GM12878 (cell line): ENCODE data around the gene LCN12. TPM values are rescaled to one million over a fixed set of nuclear protein-coding genes. Genes with fewer than 3 reads are reported as not detected.

Experiments used
- ATAC-seq: fragments of 200-7000 bp; cut with Tn5 transposase; 3 replicates; pipeline ENCODE4 v1.9.1; 2020; ENCODE audit warnings: mild to moderate bottlenecking, moderate library complexity
- BruUV-seq: library from RNA; stranded (reverse); fragments of 400-500 nt; replicated peaks from 2 replicates; lab custom pipeline; 2021; lab: Mats Ljungman, UMichigan
- CTCF ChIA-PET: fragments of 300-600 bp; sonication (Branson Sonifier 250); formaldehyde crosslinking; extraction: SDS; loops from one replicate; lab custom pipeline; 2021; ENCODE audit warnings: inconsistent platforms; lab: Yijun Ruan, JAX
- POLR2A ChIA-PET: fragments of 350-600 bp; formaldehyde crosslinking; extraction: SDS; loops from one replicate; lab custom pipeline; 2021; ENCODE audit warnings: inconsistent platforms; lab: Charles Lee
- RAD21 ChIA-PET: fragments of 300-600 bp; sonication (Branson Sonifier 250); formaldehyde crosslinking; loops from one replicate; lab custom pipeline; 2023; ENCODE audit warnings: antibody characterized with exemption; ENCODE audit not compliant: unreplicated experiment; lab: Charles Lee
- SMC1A ChIA-PET: fragments of 300-600 bp; sonication (Branson Sonifier 250); formaldehyde crosslinking; loops from one replicate; lab custom pipeline; 2023; ENCODE audit not compliant: unreplicated experiment, uncharacterized antibody; lab: Charles Lee
- DNase-seq: peaks from one replicate; pipeline ENCODE4 v3.0.0-alpha.2; 2011; ENCODE audit warnings: low read depth, low spot score
- FAIRE-seq: peaks from 3 replicates; lab custom pipeline; 2011; peaks lifted over from hg19 to GRCh38; lab: Jason Lieb, UNC
- H2AFZ ChIP-seq: 2 replicates; pipeline ENCODE4 v1.6.0; 2011; ENCODE audit warnings: low read depth, low read length, control low read depth; ENCODE audit not compliant: control insufficient read depth
- H3K27ac ChIP-seq: 2 replicates; pipeline ENCODE4 v1.5.1; 2011; ENCODE audit warnings: control low read depth; ENCODE audit not compliant: control insufficient read depth, insufficient read depth
- H3K27me3 ChIP-seq, 2 experiments: replicated peaks in 1 of 2; 2 replicates each; pipeline versions ENCODE4 v1.6.0 to v1.6.1; 2011; ENCODE audit warnings: low read length in 1 of 2; ENCODE audit not compliant: control insufficient read depth in 2 of 2, insufficient read depth in 2 of 2
- H3K36me3 ChIP-seq, 2 experiments: 2 replicates each; pipeline ENCODE4 v1.5.1; 2011; ENCODE audit warnings: low read length in 1 of 2; ENCODE audit not compliant: control insufficient read depth in 2 of 2, insufficient read depth in 2 of 2
- H3K4me1 ChIP-seq: 2 replicates; pipeline ENCODE4 v1.6.1; 2011; ENCODE audit warnings: mild to moderate bottlenecking, low read length, moderate library complexity, mixed read lengths; ENCODE audit not compliant: control insufficient read depth, insufficient read depth
- H3K4me2 ChIP-seq: 2 replicates; pipeline ENCODE4 v1.6.0; 2011; ENCODE audit warnings: control low read depth; ENCODE audit not compliant: control insufficient read depth, insufficient read depth
- H3K4me3 ChIP-seq: fragments of 200-600 bp; sonication (generic); 2 replicates; pipeline ENCODE4 v1.5.1; 2016
- H3K79me2 ChIP-seq: 2 replicates; pipeline ENCODE4 v1.6.0; 2011; ENCODE audit warnings: low read length; ENCODE audit not compliant: control insufficient read depth, insufficient read depth
- H3K9ac ChIP-seq: 2 replicates; pipeline ENCODE4 v1.8.0; 2011; ENCODE audit warnings: low read length, control low read depth, mixed read lengths; ENCODE audit not compliant: control insufficient read depth, insufficient read depth
- H3K9me3 ChIP-seq: replicated peaks from 3 replicates; pipeline ENCODE4 v1.5.1; 2011; ENCODE audit warnings: mild to moderate bottlenecking, low read length; ENCODE audit not compliant: control insufficient read depth, insufficient read depth
- H4K20me1 ChIP-seq: 2 replicates; pipeline ENCODE4 v1.6.0; 2011; ENCODE audit not compliant: control insufficient read depth, insufficient read depth
- ELK1 ChIP-seq: IDR thresholded peaks from 2 replicates; pipeline ENCODE4 v1.6.1; 2012; ENCODE audit warnings: low read depth, low read length, improper control_type of control experiment
- EP300 ChIP-seq, 2 experiments: fragments of 150-350 bp in 1 of 2; IDR thresholded peaks; 2 replicates each; pipeline ENCODE4 v1.6.1; 2011 to 2012; ENCODE audit warnings: low read depth in 2 of 2, low read length in 2 of 2, borderline replicate concordance in 1 of 2, improper control_type of control experiment in 1 of 2, inconsistent platforms in 1 of 2; ENCODE audit not compliant: control insufficient read depth in 1 of 2
- JUNB ChIP-seq: IDR thresholded peaks from 2 replicates; pipeline ENCODE4 v1.6.1; 2016; ENCODE audit warnings: antibody characterized with exemption, mild to moderate bottlenecking
- KLF5 ChIP-seq: fragments of 450-650 bp; IDR thresholded peaks from 2 replicates; pipeline ENCODE4 v1.6.1; 2014; ENCODE audit warnings: mild to moderate bottlenecking; ENCODE audit not compliant: partially characterized antibody
- NFIC ChIP-seq: IDR thresholded peaks from 2 replicates; pipeline ENCODE4 v1.6.1; 2012; ENCODE audit warnings: low read depth, mild to moderate bottlenecking, inconsistent platforms, low read length, moderate library complexity
- NFXL1 ChIP-seq: fragments of 450-650 bp; IDR thresholded peaks from 2 replicates; pipeline ENCODE4 v1.6.1; 2017; ENCODE audit warnings: antibody characterized with exemption, mild to moderate bottlenecking, borderline replicate concordance
- PAX8 ChIP-seq: fragments of 450-650 bp; IDR thresholded peaks from 2 replicates; pipeline ENCODE4 v1.6.1; 2017; ENCODE audit warnings: mild to moderate bottlenecking, moderate library complexity
- RAD51 ChIP-seq: fragments of 450-650 bp; IDR thresholded peaks from 2 replicates; pipeline ENCODE4 v1.6.1; 2016; ENCODE audit warnings: moderate library complexity, mild to moderate bottlenecking, inconsistent platforms
- SMAD5 ChIP-seq: IDR thresholded peaks from 2 replicates; pipeline ENCODE4 v1.6.1; 2016; ENCODE audit warnings: antibody characterized with exemption, low read depth
- SREBF1 ChIP-seq: IDR thresholded peaks from 2 replicates; pipeline ENCODE4 v1.6.1; 2012; ENCODE audit warnings: mild to moderate bottlenecking, low read length
- SRF ChIP-seq, 2 experiments: IDR thresholded peaks; 2 replicates each; pipeline ENCODE4 v1.6.1; 2011; ENCODE audit warnings: low read depth in 2 of 2, low read length in 2 of 2, mild to moderate bottlenecking in 1 of 2, moderate library complexity in 1 of 2
- ZBED1 ChIP-seq: IDR thresholded peaks from 2 replicates; pipeline ENCODE4 v1.6.1; 2016; ENCODE audit warnings: borderline replicate concordance
- WGBS: methylation state at CpG from one replicate; pipeline ENCODE4 v1.1.6; 2016; ENCODE audit warnings: low lambda C conversion rate; ENCODE audit not compliant: insufficient replicate concordance, insufficient coverage; ENCODE audit errors: missing lambda C conversion rate; 5-methylcytosine and 5-hydroxymethylcytosine counted together
- in situ Hi-C: fragments of 300-500 bp; cut with MboI; formaldehyde crosslinking; loops from 9 replicates; pipeline ENCODE4 v1.14.3; 2018; ENCODE audit warnings: mixed read lengths
- intact Hi-C: fragments of 100-400 bp; cut with micrococcal nuclease; formaldehyde crosslinking; loops from one replicate; pipeline ENCODE4 v1.14.2; 2022; ENCODE audit not compliant: unreplicated experiment
- polyA plus RNA-seq, 11 experiments: library from polyadenylated mRNA; depleted of rRNA in 4 of 11; unstranded in 6 of 11; stranded (reverse) in 5 of 11; fragments of >200 nt; fragmentation: Nextera tagmentation in 4 of 11; fragmentation: Illumina TruSeq in 1 of 11; extraction: Ambion mirVana in 4 of 11; extraction: Trizol in 1 of 11; gene quantifications; 1 replicate in 1 of 11; 2 replicates in 10 of 11; pipeline versions ENCODE4 v1.2.1 to v1.2.3, GENCODE V29; 2011 to 2016; ENCODE audit warnings: inconsistent platforms in 2 of 11, missing spikeins in 2 of 11, low read depth in 1 of 11
- total RNA-seq, 4 experiments: library from RNA; depleted of rRNA in 3 of 4; stranded (reverse); fragments of >200 nt in 3 of 4; fragmentation: Illumina TruSeq in 1 of 4; extraction: Trizol in 1 of 4; gene quantifications; 2 replicates each; pipeline versions ENCODE4 v1.2.1 to v1.2.3, GENCODE V29; 2013 to 2021
- TF ChIP-seq, protein P1 (sequence below): fragments of 450-650 bp; IDR thresholded peaks from 2 replicates; pipeline ENCODE4 v1.6.1; 2017; ENCODE audit warnings: mild to moderate bottlenecking
- TF ChIP-seq, protein P2 (sequence below): fragments of 450-650 bp; IDR thresholded peaks from 2 replicates; pipeline ENCODE4 v1.6.1; 2018; ENCODE audit warnings: borderline replicate concordance, mild to moderate bottlenecking; ENCODE audit not compliant: partially characterized antibody
- TF ChIP-seq, protein P3 (sequence below): fragments of 450-650 bp; IDR thresholded peaks from 2 replicates; pipeline ENCODE4 v1.6.1; 2017; ENCODE audit warnings: mild to moderate bottlenecking, moderate library complexity

Gene LCN12
- total and polyA plus RNA-seq, 10 of the 15 experiments (the other 5 are each of a cell fraction or from before 2014, with no cell fraction given) = 0.06 to 0.64 (median 0.40) TPM; not detected in 3

- POLR2A ChIA-PET = no interaction called here
- WGBS = 40% methylated on average over 10 of the region's 10 CpGs
- no peak for FAIRE-seq
- no peak for TF ChIP-seq ZBED1
- TF ChIP-seq EP300 (IDR thresholded peaks at IDR 0.05; ENCODE audit: borderline replicate concordance in 1 of 2, control insufficient read depth in 1 of 2, low read depth in 2 of 2, low read length in 2 of 2) = no peak
- no peak for TF ChIP-seq JUNB
- TF ChIP-seq, protein P1, sequence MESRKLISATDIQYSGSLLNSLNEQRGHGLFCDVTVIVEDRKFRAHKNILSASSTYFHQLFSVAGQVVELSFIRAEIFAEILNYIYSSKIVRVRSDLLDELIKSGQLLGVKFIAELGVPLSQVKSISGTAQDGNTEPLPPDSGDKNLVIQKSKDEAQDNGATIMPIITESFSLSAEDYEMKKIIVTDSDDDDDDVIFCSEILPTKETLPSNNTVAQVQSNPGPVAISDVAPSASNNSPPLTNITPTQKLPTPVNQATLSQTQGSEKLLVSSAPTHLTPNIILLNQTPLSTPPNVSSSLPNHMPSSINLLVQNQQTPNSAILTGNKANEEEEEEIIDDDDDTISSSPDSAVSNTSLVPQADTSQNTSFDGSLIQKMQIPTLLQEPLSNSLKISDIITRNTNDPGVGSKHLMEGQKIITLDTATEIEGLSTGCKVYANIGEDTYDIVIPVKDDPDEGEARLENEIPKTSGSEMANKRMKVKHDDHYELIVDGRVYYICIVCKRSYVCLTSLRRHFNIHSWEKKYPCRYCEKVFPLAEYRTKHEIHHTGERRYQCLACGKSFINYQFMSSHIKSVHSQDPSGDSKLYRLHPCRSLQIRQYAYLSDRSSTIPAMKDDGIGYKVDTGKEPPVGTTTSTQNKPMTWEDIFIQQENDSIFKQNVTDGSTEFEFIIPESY = no peak
- no peak for TF ChIP-seq NFXL1
- no peak for TF ChIP-seq SMAD5
- TF ChIP-seq, protein P2, sequence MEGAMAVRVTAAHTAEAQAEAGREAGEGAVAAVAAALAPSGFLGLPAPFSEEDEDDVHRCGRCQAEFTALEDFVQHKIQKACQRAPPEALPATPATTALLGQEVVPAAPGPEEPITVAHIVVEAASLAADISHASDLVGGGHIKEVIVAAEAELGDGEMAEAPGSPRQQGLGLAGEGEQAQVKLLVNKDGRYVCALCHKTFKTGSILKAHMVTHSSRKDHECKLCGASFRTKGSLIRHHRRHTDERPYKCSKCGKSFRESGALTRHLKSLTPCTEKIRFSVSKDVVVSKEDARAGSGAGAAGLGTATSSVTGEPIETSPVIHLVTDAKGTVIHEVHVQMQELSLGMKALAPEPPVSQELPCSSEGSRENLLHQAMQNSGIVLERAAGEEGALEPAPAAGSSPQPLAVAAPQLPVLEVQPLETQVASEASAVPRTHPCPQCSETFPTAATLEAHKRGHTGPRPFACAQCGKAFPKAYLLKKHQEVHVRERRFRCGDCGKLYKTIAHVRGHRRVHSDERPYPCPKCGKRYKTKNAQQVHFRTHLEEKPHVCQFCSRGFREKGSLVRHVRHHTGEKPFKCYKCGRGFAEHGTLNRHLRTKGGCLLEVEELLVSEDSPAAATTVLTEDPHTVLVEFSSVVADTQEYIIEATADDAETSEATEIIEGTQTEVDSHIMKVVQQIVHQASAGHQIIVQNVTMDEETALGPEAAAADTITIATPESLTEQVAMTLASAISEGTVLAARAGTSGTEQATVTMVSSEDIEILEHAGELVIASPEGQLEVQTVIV = no peak
- TF ChIP-seq PAX8 = no peak
- no peak for TF ChIP-seq SRF (IDR thresholded peaks at IDR 0.05; ENCODE audit: low read depth in 2 of 2, low read length in 2 of 2)
- TF ChIP-seq, protein P3, sequence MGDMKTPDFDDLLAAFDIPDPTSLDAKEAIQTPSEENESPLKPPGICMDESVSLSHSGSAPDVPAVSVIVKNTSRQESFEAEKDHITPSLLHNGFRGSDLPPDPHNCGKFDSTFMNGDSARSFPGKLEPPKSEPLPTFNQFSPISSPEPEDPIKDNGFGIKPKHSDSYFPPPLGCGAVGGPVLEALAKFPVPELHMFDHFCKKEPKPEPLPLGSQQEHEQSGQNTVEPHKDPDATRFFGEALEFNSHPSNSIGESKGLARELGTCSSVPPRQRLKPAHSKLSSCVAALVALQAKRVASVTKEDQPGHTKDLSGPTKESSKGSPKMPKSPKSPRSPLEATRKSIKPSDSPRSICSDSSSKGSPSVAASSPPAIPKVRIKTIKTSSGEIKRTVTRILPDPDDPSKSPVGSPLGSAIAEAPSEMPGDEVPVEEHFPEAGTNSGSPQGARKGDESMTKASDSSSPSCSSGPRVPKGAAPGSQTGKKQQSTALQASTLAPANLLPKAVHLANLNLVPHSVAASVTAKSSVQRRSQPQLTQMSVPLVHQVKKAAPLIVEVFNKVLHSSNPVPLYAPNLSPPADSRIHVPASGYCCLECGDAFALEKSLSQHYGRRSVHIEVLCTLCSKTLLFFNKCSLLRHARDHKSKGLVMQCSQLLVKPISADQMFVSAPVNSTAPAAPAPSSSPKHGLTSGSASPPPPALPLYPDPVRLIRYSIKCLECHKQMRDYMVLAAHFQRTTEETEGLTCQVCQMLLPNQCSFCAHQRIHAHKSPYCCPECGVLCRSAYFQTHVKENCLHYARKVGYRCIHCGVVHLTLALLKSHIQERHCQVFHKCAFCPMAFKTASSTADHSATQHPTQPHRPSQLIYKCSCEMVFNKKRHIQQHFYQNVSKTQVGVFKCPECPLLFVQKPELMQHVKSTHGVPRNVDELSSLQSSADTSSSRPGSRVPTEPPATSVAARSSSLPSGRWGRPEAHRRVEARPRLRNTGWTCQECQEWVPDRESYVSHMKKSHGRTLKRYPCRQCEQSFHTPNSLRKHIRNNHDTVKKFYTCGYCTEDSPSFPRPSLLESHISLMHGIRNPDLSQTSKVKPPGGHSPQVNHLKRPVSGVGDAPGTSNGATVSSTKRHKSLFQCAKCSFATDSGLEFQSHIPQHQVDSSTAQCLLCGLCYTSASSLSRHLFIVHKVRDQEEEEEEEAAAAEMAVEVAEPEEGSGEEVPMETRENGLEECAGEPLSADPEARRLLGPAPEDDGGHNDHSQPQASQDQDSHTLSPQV = no peak
- no peak for TF ChIP-seq KLF5
- no peak for TF ChIP-seq SREBF1
- no peak for TF ChIP-seq ELK1
- TF ChIP-seq RAD51 = no peak
- TF ChIP-seq NFIC = no peak
- TF ChIP-seq, all 136 proteins: peak for 0
- H3K4me1 ChIP-seq = no peaks in the 10 kb centered on the region
- no peaks in the 10 kb centered on the region for H3K9me3 ChIP-seq
- RAD21 ChIA-PET = no interaction called here
- no peaks in the 10 kb centered on the region for H3K36me3 ChIP-seq
- intact Hi-C loops = no loop called here
- H2AFZ ChIP-seq = no peak within 1 kb of the TSS
- no TSS peak for BruUV-seq
- H3K4me3 ChIP-seq = no peak within 1 kb of the TSS
- no peak within 1 kb of the TSS for H3K27ac ChIP-seq
- ATAC-seq = no peak
- no peaks in the 10 kb centered on the region for H3K79me2 ChIP-seq
- no peak within 1 kb of the TSS for H3K4me2 ChIP-seq
- no peaks in the 10 kb centered on the region; a peak in 2 of 4 replicates for H3K27me3 ChIP-seq
- CTCF ChIA-PET = interaction anchor here (1.5 kb wide), 1 partner anchor 52 kb away, joined by 6 read pairs; no protein-coding TSS in a partner anchor
- no peaks in the 10 kb centered on the region for H4K20me1 ChIP-seq
- SMC1A ChIA-PET = no interaction called here
- H3K9ac ChIP-seq = no peak within 1 kb of the TSS
- DNase-seq = no peak
- in situ Hi-C loops = no loop called here
Measured at GRCh38 chr9:136977223-136977622, 25.1 kb downstream of the LCN12 start, which contains the start of gene PTGDS. Gene PTGDS (plus strand): TSS chr9:136977504. CDS start chr9:136977579, 75 bp downstream.
